ENCODE results near the gene DGCR6. TPM values are rescaled to one million over a fixed set of nuclear protein-coding genes. Genes with fewer than 3 reads are reported as not detected.

DGCR6 gene
- total RNA-seq (2013; cell fraction: nucleolus; rRNA removed) = 0.65 and 0.76 TPM in 2 replicates
- total RNA-seq (2014; rRNA removed) (0.11 and 0.27 TPM in 2 replicates), total RNA-seq (2014; rRNA removed; fragmentation: Illumina TruSeq; extraction: Trizol) (0.13 TPM in 1 of 2 replicates, not detected in the other), total RNA-seq (2021) (0.13 and 0.31 TPM in 2 replicates), polyA plus RNA-seq (2011; rRNA removed) (0.19 and 0.30 TPM in 2 replicates), polyA plus RNA-seq (2014; fragmentation: Illumina TruSeq; extraction: Trizol) (0.06 and 0.19 TPM in 2 replicates), polyA plus RNA-seq (2014; fragmentation: Nextera tagmentation; extraction: Ambion mirVana) (not detected), polyA plus RNA-seq (2014; rRNA removed) (0.08 and 0.22 TPM in 2 replicates), polyA plus RNA-seq (2016; fragmentation: Nextera tagmentation; extraction: Ambion mirVana) (under 1 TPM; 0.36 to 0.54 TPM), polyA minus RNA-seq (2011; rRNA and poly(A)+ RNA removed) (0.31 TPM in 1 of 2 replicates, not detected in the other), Bru-seq, nascent RNA (not detected), BruChase-seq, experiment 1, labeled RNA remaining after a 6-hour chase (not detected), BruChase-seq, experiment 2, labeled RNA remaining after a 2-hour chase (percentile 17 among the genes with signal in this experiment)
- polyA plus RNA-seq (2011; ENCODE audit: low read depth) = not detected
- 0.43 and 0.84 TPM in 2 replicates for polyA plus RNA-seq (2011; cell fraction: cytosol; rRNA removed)
- 0.59 and 1.1 TPM in 2 replicates for polyA plus RNA-seq (2011; cell fraction: nucleus; rRNA removed)
- 0.11 and 0.16 TPM in 2 replicates for polyA plus RNA-seq (2012)
- not detected in 2 replicates for polyA minus RNA-seq (2011; cell fraction: cytosol; rRNA and poly(A)+ RNA removed)
- polyA minus RNA-seq (2011; cell fraction: nucleus; rRNA and poly(A)+ RNA removed) = 0.77 and 1.1 TPM in 2 replicates
- long read RNA-seq, experiment 1 = 0 reads
- long read RNA-seq, experiment 2 = 0 reads

DNA sequence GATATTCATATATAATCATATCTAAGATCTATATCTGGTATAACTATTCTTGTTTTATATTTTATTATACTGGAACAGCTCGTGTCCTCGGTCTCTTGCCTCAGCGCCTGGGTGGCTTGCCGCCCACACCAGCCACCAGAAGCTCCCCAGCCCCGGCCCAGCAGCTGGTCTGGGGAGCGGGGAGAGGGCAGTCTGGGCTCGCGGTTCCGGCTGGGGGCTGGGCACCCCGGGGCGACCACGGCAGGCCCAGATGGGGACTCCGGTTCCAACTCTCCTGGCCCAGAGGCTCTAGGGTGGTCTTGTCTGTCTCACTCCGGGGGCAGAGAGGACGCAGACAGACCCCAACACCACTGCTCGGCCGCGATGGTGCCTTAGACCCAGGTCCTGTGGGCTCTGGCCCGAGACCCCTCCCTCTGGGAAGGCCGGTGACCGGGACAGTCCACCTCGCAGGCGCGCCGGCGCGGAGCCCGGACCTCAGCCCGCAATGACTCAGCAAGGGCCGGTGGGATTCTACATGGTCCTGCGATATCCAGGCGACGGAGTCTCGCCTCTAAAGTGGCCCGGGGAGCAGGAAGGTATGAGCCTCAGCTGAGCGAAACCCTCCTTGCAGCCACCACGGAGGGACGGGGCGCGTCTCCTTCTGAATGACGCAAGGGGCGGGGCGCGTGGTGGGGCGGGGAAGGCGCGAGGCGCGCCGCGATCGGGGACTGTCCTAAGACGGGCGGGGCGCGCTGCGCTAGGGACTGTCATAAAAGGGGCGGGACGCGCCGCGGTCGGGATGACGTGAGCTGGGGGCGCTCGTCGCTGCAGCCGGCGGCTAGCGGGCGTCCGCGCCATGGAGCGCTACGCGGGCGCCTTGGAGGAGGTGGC, at the start of gene DGCR6:
Gene DGCR6, plus strand, starts transcription at position 781 of the 870 bp plus-strand sequence. Its CDS starts 55 bp downstream, at position 836.
- no peak for DNase-seq (ENCODE audit: low read depth, low spot score)
- ChIA-PET CTCF (interaction anchor here (0.8 kb wide), 1 partner anchor 50 kb away, joined by 4 read pairs; no protein-coding TSS in a partner anchor), SMC1A (ENCODE audit: uncharacterized antibody, unreplicated experiment) (no interaction called here), POLR2A (no interaction called here), RAD21 (ENCODE audit: unreplicated experiment) (no interaction called here)
- Histone ChIP-seq H3K27me3 (replicated peaks in 1 of 2; ENCODE audit: control insufficient read depth in 2 of 2, insufficient read depth in 2 of 2, low read length in 1 of 2) (no peaks in the 10 kb centered on the region), H4K20me1 (ENCODE audit: control insufficient read depth, insufficient read depth) (no peaks in the 10 kb centered on the region), H2AFZ (ENCODE audit: control insufficient read depth, low read depth, low read length) (no peak within 1 kb of the TSS), H3K9ac (ENCODE audit: control insufficient read depth, insufficient read depth, low read length) (no peak within 1 kb of the TSS), H3K4me3 (no peak within 1 kb of the TSS), H3K79me2 (ENCODE audit: control insufficient read depth, insufficient read depth, low read length) (no peaks in the 10 kb centered on the region), H3K36me3 (ENCODE audit: control insufficient read depth in 2 of 2, insufficient read depth in 2 of 2, low read length in 1 of 2) (no peaks in the 10 kb centered on the region), H3K9me3 (replicated peaks; ENCODE audit: control insufficient read depth, insufficient read depth, low read length) (no peaks in the 10 kb centered on the region), H3K27ac (ENCODE audit: control insufficient read depth, insufficient read depth) (no peak within 1 kb of the TSS), H3K4me2 (ENCODE audit: control insufficient read depth, insufficient read depth) (no peak within 1 kb of the TSS), H3K4me1 (ENCODE audit: control insufficient read depth, insufficient read depth, low read length) (no peaks in the 10 kb centered on the region)
- whole genome bisulfite sequencing (ENCODE audit: insufficient coverage, insufficient replicate concordance, low lambda C conversion rate, missing lambda C conversion rate) = no CpG with 5 or more reads among the region's 77 CpGs
- intact Hi-C loops (cut with micrococcal nuclease; ENCODE audit: unreplicated experiment) = no loop called here
- in situ Hi-C loops (cut with MboI) = no loop called here
- peak; percentile 80 for FAIRE-seq
- ATAC-seq = peak; percentile 98
- BruUV-seq (replicated peaks) = no TSS peak
- TF ChIP-seq ZNF622 (IDR thresholded peaks at IDR 0.05) (no peak), SMAD1 (IDR thresholded peaks at IDR 0.05; ENCODE audit: low read depth, partially characterized antibody) (no peak), POLR2AphosphoS5 (IDR thresholded peaks at IDR 0.05; ENCODE audit: low read length) (no peak), NR2C2 (IDR thresholded peaks at IDR 0.05; ENCODE audit: borderline replicate concordance, control insufficient read depth, insufficient read length, low read depth) (no peak), ZBTB4 (CRISPR knock-in tag; IDR thresholded peaks at IDR 0.05) (no peak), NR2C1 (IDR thresholded peaks at IDR 0.05) (no peak), ATF7 (IDR thresholded peaks at IDR 0.05; ENCODE audit: low read depth) (no peak), FOXM1 (IDR thresholded peaks at IDR 0.05; ENCODE audit: low read depth, low read length) (no peak)
- TF ChIP-seq, protein P1, sequence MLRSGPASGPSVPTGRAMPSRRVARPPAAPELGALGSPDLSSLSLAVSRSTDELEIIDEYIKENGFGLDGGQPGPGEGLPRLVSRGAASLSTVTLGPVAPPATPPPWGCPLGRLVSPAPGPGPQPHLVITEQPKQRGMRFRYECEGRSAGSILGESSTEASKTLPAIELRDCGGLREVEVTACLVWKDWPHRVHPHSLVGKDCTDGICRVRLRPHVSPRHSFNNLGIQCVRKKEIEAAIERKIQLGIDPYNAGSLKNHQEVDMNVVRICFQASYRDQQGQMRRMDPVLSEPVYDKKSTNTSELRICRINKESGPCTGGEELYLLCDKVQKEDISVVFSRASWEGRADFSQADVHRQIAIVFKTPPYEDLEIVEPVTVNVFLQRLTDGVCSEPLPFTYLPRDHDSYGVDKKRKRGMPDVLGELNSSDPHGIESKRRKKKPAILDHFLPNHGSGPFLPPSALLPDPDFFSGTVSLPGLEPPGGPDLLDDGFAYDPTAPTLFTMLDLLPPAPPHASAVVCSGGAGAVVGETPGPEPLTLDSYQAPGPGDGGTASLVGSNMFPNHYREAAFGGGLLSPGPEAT (IDR thresholded peaks at IDR 0.05; ENCODE audit: low read depth) = no peak
- TF ChIP-seq, protein P2, sequence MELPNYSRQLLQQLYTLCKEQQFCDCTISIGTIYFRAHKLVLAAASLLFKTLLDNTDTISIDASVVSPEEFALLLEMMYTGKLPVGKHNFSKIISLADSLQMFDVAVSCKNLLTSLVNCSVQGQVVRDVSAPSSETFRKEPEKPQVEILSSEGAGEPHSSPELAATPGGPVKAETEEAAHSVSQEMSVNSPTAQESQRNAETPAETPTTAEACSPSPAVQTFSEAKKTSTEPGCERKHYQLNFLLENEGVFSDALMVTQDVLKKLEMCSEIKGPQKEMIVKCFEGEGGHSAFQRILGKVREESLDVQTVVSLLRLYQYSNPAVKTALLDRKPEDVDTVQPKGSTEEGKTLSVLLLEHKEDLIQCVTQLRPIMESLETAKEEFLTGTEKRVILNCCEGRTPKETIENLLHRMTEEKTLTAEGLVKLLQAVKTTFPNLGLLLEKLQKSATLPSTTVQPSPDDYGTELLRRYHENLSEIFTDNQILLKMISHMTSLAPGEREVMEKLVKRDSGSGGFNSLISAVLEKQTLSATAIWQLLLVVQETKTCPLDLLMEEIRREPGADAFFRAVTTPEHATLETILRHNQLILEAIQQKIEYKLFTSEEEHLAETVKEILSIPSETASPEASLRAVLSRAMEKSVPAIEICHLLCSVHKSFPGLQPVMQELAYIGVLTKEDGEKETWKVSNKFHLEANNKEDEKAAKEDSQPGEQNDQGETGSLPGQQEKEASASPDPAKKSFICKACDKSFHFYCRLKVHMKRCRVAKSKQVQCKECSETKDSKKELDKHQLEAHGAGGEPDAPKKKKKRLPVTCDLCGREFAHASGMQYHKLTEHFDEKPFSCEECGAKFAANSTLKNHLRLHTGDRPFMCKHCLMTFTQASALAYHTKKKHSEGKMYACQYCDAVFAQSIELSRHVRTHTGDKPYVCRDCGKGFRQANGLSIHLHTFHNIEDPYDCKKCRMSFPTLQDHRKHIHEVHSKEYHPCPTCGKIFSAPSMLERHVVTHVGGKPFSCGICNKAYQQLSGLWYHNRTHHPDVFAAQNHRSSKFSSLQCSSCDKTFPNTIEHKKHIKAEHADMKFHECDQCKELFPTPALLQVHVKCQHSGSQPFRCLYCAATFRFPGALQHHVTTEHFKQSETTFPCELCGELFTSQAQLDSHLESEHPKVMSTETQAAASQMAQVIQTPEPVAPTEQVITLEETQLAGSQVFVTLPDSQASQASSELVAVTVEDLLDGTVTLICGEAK (IDR thresholded peaks at IDR 0.05; ENCODE audit: borderline replicate concordance) = no peak
